Stomach (tissue), 9 donors: ENCODE measurements around the gene NAV3. TPM values are rescaled to one million over a fixed set of nuclear protein-coding genes. Genes with fewer than 3 reads are reported as not detected.

Experiments
- DNase-seq, 2 donors: peaks; one replicate each; pipeline versions ENCODE4 v3.0.0 to v3.0.0-alpha.2; 2013 to 2019
- H3K27ac ChIP-seq, 5 donors: fragments of 200-600 bp in 4 of 5; sonication (generic) in 4 of 5; one replicate each; pipeline ENCODE4 v1.5.1; 2013 to 2019; ENCODE audit warnings: mild to moderate bottlenecking in 1 of 5, moderate library complexity in 1 of 5
- H3K27me3 ChIP-seq, 3 donors: fragments of 200-600 bp; sonication (generic); one replicate each; pipeline ENCODE4 v1.5.1; 2017 to 2019; ENCODE audit warnings: mixed run types in 1 of 3
- H3K36me3 ChIP-seq, 4 donors: fragments of 200-600 bp; sonication (generic); 1 replicate in 3 of 4; 2 replicates in 1 of 4; pipeline ENCODE4 v1.5.1; 2016 to 2019
- H3K4me1 ChIP-seq, 4 donors: fragments of 200-600 bp; sonication (generic); one replicate each; pipeline ENCODE4 v1.5.1; 2016 to 2019
- H3K4me3 ChIP-seq, 4 donors: fragments of 200-600 bp; sonication (generic) in 3 of 4; one replicate each; pipeline ENCODE4 v1.5.1; 2016 to 2019; ENCODE audit warnings: mild to moderate bottlenecking in 1 of 4
- H3K9me3 ChIP-seq, 4 donors: fragments of 200-600 bp; sonication (generic); one replicate each; pipeline ENCODE4 v1.5.1; 2016 to 2019
- CTCF ChIP-seq, 7 experiments: fragments of 450-650 bp in 4 of 7; fragments of 200-600 bp in 3 of 7; sonication (generic) in 3 of 7; IDR thresholded peaks; one replicate each; pipeline ENCODE4 v1.5.1; 2016 to 2019; ENCODE audit warnings: antibody characterized with exemption in 7 of 7, control low read depth in 2 of 7, mild to moderate bottlenecking in 1 of 7
- EP300 ChIP-seq: sonication (generic); formaldehyde crosslinking; IDR thresholded peaks from one replicate; pipeline ENCODE4 v1.6.1; 2017; ENCODE audit warnings: antibody characterized with exemption
- POLR2A ChIP-seq, 4 donors: fragments of 450-650 bp; IDR thresholded peaks; one replicate each; pipeline ENCODE4 v1.6.1; 2016; ENCODE audit warnings: antibody characterized with exemption in 4 of 4, control low read depth in 2 of 4, mild to moderate bottlenecking in 1 of 4, moderate library complexity in 1 of 4
- POLR2AphosphoS5 ChIP-seq, 3 donors: sonication (generic); formaldehyde crosslinking; IDR thresholded peaks; one replicate each; pipeline ENCODE4 v1.6.1; 2016; ENCODE audit warnings: antibody characterized with exemption in 3 of 3
- WGBS, 5 donors: extraction: QIAGEN DNeasy Blood & Tissue Kit in 3 of 5; methylation state at CpG; one replicate each; pipeline versions ENCODE4 v1.1.5 to v1.1.7; 2013 to 2018; 5-methylcytosine and 5-hydroxymethylcytosine counted together
- intact Hi-C: fragments of 100-400 bp; cut with DNase I; formaldehyde crosslinking; loops from one replicate; pipeline ENCODE4 v1.15.1; 2023; ENCODE audit warnings: low total_unique reads
- polyA plus RNA-seq, 3 donors: library from polyadenylated mRNA; stranded (reverse); fragments of 200-250 nt; gene quantifications; one replicate each; pipeline ENCODE4 v1.2.3, GENCODE V29; 2013
- total RNA-seq, 5 donors: library from RNA; depleted of rRNA; stranded (reverse); fragments of >200 nt; gene quantifications; one replicate each; pipeline versions ENCODE4 v1.1.0 to v1.2.3, GENCODE V29; 2014 to 2016
- donor health status: healthy with polysubstance abuse.
- donor health status: Bipolar disorder and iron deficiency.
- donor health status: healthy.

The NAV3 gene
- total and polyA plus RNA-seq, 8 donors = 0.15 to 18.9 (median 2.2) TPM

GRCh38 chr12:78220811-78221210 lies 390.1 kb downstream of the NAV3 start:
- H3K27ac ChIP-seq = no peak overlapping the region
- no peak for DNase-seq
- H3K4me3 ChIP-seq = no peak overlapping the region
- intact Hi-C loops = no loop called here
- WGBS, 5 donors = 82 to 89% (median 86%) methylated on average over 2 of the region's 2 CpGs
- H3K36me3 ChIP-seq = no peaks in the 10 kb centered on the region
- H3K9me3 ChIP-seq = no peaks in the 10 kb centered on the region
- no peaks in the 10 kb centered on the region for H3K27me3 ChIP-seq
- no peaks in the 10 kb centered on the region for H3K4me1 ChIP-seq
- no peak for TF ChIP-seq POLR2AphosphoS5 (IDR thresholded peaks at IDR 0.05)
- no peak for TF ChIP-seq EP300
- no peak for TF ChIP-seq CTCF (IDR thresholded peaks at IDR 0.05)
- no peak for TF ChIP-seq POLR2A (IDR thresholded peaks at IDR 0.05)

- peaks cover 0 to 4% (median 0%) of the 10 kb centered on the region in 4 donors for H3K9me3 ChIP-seq
- intact Hi-C loops = no loop called here
- H3K4me1 ChIP-seq = no peaks in the 10 kb centered on the region
- no peak overlapping the region for H3K27ac ChIP-seq
- H3K4me3 ChIP-seq = no peak overlapping the region
- no peak for DNase-seq
- H3K27me3 ChIP-seq = no peaks in the 10 kb centered on the region
- 70 to 84% (median 75%) methylated on average over 5 of the region's 5 CpGs for WGBS, 5 donors
- TF ChIP-seq EP300 = no peak
- TF ChIP-seq CTCF (IDR thresholded peaks at IDR 0.05) = no peak
- H3K36me3 ChIP-seq = no peaks in the 10 kb centered on the region
These were observed 393.5 kb downstream of the NAV3 start for GRCh38 chr12:78224154-78224553.

- 70 to 81% (median 77%) methylated on average over 6 of the region's 6 CpGs for WGBS, 5 donors
- Histone ChIP-seq H3K9me3 (peaks cover 0 to 4% (median 0%) of the 10 kb centered on the region in 4 donors), H3K4me3 (no peak overlapping the region), H3K27ac (no peak overlapping the region), H3K4me1 (no peaks in the 10 kb centered on the region), H3K27me3 (no peaks in the 10 kb centered on the region), H3K36me3 (no peaks in the 10 kb centered on the region)
- intact Hi-C loops = no loop called here
- TF ChIP-seq EP300 = no peak
- no peak for TF ChIP-seq POLR2A (IDR thresholded peaks at IDR 0.05)
- no peak for TF ChIP-seq POLR2AphosphoS5 (IDR thresholded peaks at IDR 0.05)
- no peak for TF ChIP-seq CTCF (IDR thresholded peaks at IDR 0.05)
- DNase-seq = no peak
These were observed 396.1 kb downstream of the NAV3 start for GRCh38 chr12:78226763-78227162.

GRCh38 chr12:78229591-78230101 lies 399.0 kb downstream of the NAV3 start:
- peak in 1 of 2 donors; percentile 41 for DNase-seq
- Histone ChIP-seq H3K27me3 (no peaks in the 10 kb centered on the region), H3K36me3 (no peaks in the 10 kb centered on the region), H3K4me1 (no peaks in the 10 kb centered on the region), H3K27ac (no peak overlapping the region), H3K4me3 (no peak overlapping the region), H3K9me3 (peaks cover 0 to 4% (median 0%) of the 10 kb centered on the region in 4 donors)
- TF ChIP-seq POLR2A (IDR thresholded peaks at IDR 0.05) = no peak
- peak in 1 of 7 experiments; percentile 22 for TF ChIP-seq CTCF (IDR thresholded peaks at IDR 0.05)
- WGBS, 5 donors = 42 to 56% (median 47%) methylated on average over 4 of the region's 4 CpGs
- intact Hi-C loops = no loop called here
